ENCODE data around the gene TRIM25.

GRCh38 chr17:56861899-56862298 lies 52.0 kb downstream of the TRIM25 start:
- TF ChIP-seq CTCF (conservative IDR thresholded peaks at IDR 0.05 in 1 of 2, IDR thresholded peaks at IDR 0.05 in 1 of 2; ENCODE audit: low read depth in 1 of 2, low read length in 2 of 2) (no peak), EZH2 (IDR thresholded peaks at IDR 0.05; ENCODE audit: low read length, missing control alignments) (no peak)

Data from fibroblast of lung (primary cell).